ENCODE data around the gene FBLIM1. TPM values are rescaled to one million over a fixed set of nuclear protein-coding genes. Genes with fewer than 3 reads are reported as not detected.

FBLIM1 gene
- total RNA-seq, 1 experiment from 2014 or later: 6.0 TPM

DNA sequence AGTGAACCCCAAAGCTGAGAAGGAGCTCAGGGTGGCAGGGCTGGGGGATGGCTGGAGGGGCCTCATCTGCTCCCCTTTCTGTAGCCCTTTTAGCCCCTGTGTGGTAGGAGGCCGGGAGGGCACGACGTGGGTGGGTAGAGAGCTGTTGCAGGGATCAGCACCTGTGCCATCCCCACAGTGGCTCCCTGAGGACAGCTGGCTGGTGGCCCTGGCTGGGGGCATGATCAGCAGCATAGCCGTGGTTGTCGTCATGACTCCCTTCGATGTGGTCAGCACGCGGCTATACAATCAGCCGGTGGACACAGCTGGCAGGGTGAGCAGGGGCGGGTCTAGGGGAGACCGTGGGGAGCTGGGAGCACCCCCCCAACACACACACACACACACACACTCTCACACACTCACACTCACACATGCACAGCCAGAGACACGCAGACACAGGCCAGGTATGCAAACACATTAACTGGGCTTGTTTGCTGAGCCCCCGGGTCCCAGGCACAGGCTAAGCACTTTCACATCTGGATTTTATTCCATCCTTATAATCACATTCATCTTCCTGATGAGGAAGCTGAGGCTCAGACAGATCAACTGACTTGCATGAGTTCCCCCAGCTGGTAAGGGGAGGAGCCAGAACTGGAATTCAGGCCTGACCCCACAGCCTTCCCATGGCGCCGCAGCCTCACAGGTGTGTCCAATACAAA is 20.0 kb upstream of the FBLIM1 start:
- Histone ChIP-seq H3K4me3 (replicated peaks in 1 of 2; ENCODE audit: low read depth in 1 of 2, low read length in 2 of 2) (no peak overlapping the region), H2AFZ (ENCODE audit: low read depth, low read length, poor library complexity, severe bottlenecking) (no peak overlapping the region), H3K4me2 (ENCODE audit: low read length) (no peak overlapping the region), H3K9me2 (ENCODE audit: insufficient read depth) (no peaks in the 10 kb centered on the region), H3K9ac (ENCODE audit: low read length) (no peak overlapping the region), H3K36me3 (ENCODE audit: control insufficient read depth in 1 of 2, insufficient read depth in 2 of 2, low read length in 2 of 2) (no peaks in the 10 kb centered on the region), H3K9me3 (ENCODE audit: control insufficient read depth in 1 of 2, insufficient read depth in 1 of 2, low read depth in 1 of 2, low read length in 2 of 2) (no peaks in the 10 kb centered on the region), H3K79me2 (ENCODE audit: insufficient read depth, low read length) (no peaks in the 10 kb centered on the region), H3K27ac (ENCODE audit: low read depth, low read length) (no peak overlapping the region; the same call in 1 of the 2 replicates), H3K27me3 (ENCODE audit: insufficient read depth, low read length) (no peaks in the 10 kb centered on the region), H4K20me1 (ENCODE audit: insufficient read depth) (no peaks in the 10 kb centered on the region), H3K4me1 (ENCODE audit: control insufficient read depth in 1 of 2, insufficient read depth in 2 of 2, low read length in 2 of 2) (peaks cover 6 to 10% of the 10 kb centered on the region in 2 experiments; a peak in 3 of 4 replicates)
- no peak for DNase-seq (ENCODE audit: low read depth, low spot score)
- ChIA-PET RAD21 (ENCODE audit: low non-redundant PET in 1 of 2, low total read pairs in 2 of 2, uncharacterized antibody in 2 of 2, unreplicated experiment in 2 of 2) (no interaction called here), CTCF (no interaction called here), POLR2A (no interaction called here)
- no TSS peak for BruUV-seq (replicated peaks)
- TF ChIP-seq TCF7L2 (IDR thresholded peaks at IDR 0.05; ENCODE audit: borderline replicate concordance, extremely low read depth, insufficient read depth, insufficient read length) (no peak), ATF3 (IDR thresholded peaks at IDR 0.05) (no peak), FOSL1 (IDR thresholded peaks at IDR 0.05; ENCODE audit: low read depth) (no peak), CTCF (IDR thresholded peaks at IDR 0.05 in 2 of 3, conservative IDR thresholded peaks at IDR 0.05 in 1 of 3; ENCODE audit: borderline replicate concordance in 1 of 3, insufficient read depth in 1 of 3, low read depth in 2 of 3, low read length in 2 of 3) (no peak), CEBPB (IDR thresholded peaks at IDR 0.05; ENCODE audit: low read depth) (no peak), EZH2phosphoT487 (IDR thresholded peaks at IDR 0.05; ENCODE audit: borderline replicate concordance) (no peak), REST (IDR thresholded peaks at IDR 0.05; ENCODE audit: low read depth) (no peak), CBX3 (IDR thresholded peaks at IDR 0.05; ENCODE audit: low read depth) (no peak), ZBTB33 (IDR thresholded peaks at IDR 0.05; ENCODE audit: extremely low read depth, insufficient replicate concordance, low read length) (no peak), POLR2AphosphoS5 (IDR thresholded peaks at IDR 0.05; ENCODE audit: low read depth, low read length) (no peak), RAD21 (IDR thresholded peaks at IDR 0.05; ENCODE audit: low read depth) (no peak), SP1 (IDR thresholded peaks at IDR 0.05; ENCODE audit: low read depth) (no peak)
- TF ChIP-seq, protein P1, sequence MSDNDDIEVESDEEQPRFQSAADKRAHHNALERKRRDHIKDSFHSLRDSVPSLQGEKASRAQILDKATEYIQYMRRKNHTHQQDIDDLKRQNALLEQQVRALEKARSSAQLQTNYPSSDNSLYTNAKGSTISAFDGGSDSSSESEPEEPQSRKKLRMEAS (IDR thresholded peaks at IDR 0.05): no peak
- intact Hi-C loops (cut with micrococcal nuclease): no loop called here
- no peak for ATAC-seq

All from HCT116 (cell line).